GM18868 (cell line): ENCODE data around the gene ATXN1.
A peak's percentile ranks its signal among the peaks of the same experiment; 100 is the strongest.

ENCODE experiments used
- ATAC-seq: cut with Tn5 transposase; IDR thresholded peaks from one replicate; pipeline ENCODE4 v1.9.1; 2021; ENCODE audit warnings: mild to moderate bottlenecking, moderate library complexity; ENCODE audit not compliant: unreplicated experiment

ATXN1 gene

DNA sequence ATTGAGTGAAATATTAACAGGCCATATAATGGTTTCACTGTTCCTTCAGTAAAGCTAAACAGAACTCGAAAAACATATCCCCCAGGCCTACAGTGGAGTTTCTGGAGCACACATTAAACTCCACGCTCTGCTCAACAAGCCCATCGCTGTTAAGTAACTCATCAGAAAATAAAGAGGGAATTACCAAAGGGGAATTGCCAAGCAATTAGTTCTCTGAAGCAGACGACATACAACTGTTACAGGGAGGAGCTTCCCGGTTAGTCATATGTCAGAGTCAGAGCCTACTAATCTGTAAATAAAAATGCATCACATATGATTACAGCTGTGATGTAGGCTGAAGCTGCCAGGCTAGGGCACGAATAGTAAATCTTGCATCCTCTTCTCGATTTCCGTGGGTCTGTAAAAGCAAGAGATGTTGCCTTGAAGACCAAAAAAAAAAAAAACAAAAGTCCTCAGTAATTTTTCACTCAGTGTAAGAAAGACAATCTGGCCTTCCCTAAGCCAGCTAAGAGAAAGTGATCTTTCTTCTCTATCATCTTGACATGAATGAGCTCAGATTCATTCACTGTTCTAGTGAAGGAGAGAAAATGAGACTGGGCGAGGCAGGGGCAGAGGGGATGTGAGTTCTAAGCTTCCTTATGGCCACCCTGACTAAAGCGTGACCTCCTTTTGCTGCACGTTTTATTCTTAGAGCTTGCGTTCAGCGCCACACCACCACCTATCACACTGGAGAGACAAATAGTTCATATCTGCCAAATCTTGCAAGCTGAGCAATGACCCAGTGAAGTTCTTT lies 13.8 kb downstream of the ATXN1 start:
- peak; percentile 81 for ATAC-seq

DNA sequence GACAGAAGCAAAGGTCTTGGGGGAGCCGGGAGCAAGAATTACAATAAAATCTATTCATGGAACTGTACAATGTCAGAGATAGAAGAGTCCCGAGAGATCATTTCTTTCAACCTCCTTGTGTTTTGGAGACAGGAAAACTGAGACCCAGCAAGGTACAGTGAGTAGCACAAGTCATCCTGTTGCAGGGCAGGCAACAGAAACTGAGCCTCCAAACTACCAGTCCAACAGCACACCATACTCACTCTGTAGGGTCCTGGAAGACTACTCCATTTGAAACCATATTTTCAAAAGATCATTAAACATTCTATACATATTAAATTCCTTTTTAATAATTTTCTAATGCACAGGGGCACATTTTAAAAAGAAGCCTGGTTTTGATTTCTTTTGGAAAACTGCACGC lies 14.4 kb downstream of the ATXN1 start:
- no peak for ATAC-seq

DNA sequence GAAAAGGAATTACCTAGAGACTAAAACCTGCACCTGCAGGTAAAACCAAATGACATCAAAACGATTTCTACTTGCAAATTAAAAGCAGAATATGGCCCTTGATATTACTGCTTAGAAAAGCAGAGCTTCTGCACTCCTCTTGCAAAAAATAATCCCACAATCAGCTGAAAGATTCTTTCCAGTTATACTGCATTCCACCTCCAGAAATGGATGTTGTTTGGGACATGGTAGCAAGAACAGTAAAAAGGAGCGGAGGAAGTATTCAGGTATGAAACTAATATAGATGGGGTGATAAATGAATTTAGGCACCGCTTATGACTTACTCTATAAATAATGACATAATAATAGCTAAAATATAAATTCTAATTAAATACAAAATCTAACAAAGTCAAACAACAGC lies 14.9 kb downstream of the ATXN1 start:
- no peak for ATAC-seq

DNA sequence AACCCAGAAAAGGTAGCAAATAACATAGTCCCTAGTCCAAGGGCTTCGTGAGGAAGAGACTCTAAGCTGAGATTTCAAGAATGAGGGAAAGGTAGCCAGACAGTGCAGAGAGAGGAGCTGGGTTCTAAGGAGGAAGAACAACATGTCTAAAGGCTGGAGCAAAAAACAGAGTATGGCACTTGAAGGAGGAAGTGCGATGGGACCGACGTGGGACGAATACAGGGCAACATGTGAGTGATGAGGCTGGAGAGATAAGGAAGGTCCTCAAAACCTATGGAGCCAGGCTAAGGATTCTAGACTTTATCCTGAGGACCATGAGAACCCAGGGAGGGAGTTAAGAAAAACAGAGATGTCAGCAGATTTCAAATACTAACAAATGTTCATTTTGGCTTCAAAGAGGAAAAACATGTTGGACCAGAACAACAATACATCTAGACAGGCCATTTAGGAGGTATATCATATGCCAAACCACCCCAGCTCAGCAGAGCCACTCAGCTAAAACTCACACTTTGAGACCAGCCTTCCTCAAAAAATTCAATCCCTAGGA lies 17.5 kb downstream of the ATXN1 start:
- ATAC-seq, result no peak

DNA sequence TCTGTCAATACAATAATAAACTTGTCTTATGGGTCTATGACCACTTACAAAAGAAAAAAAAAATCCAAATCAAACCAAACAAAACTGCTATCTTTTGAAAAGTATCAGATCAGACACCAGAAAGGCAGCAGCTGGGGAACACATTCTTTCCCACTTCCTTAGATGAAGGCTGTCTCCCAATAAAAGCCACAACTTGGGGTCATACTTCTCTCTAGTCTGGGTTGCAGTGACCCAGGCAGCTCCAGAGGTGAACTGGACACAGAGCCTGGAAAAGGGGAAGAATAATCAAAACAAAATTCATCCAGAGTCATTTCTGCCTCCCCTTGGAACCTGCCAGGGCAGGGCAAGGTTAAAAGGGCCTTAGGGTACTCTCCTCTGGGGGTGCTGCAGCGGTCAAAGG lies 19.1 kb downstream of the ATXN1 start:
- no peak for ATAC-seq

DNA sequence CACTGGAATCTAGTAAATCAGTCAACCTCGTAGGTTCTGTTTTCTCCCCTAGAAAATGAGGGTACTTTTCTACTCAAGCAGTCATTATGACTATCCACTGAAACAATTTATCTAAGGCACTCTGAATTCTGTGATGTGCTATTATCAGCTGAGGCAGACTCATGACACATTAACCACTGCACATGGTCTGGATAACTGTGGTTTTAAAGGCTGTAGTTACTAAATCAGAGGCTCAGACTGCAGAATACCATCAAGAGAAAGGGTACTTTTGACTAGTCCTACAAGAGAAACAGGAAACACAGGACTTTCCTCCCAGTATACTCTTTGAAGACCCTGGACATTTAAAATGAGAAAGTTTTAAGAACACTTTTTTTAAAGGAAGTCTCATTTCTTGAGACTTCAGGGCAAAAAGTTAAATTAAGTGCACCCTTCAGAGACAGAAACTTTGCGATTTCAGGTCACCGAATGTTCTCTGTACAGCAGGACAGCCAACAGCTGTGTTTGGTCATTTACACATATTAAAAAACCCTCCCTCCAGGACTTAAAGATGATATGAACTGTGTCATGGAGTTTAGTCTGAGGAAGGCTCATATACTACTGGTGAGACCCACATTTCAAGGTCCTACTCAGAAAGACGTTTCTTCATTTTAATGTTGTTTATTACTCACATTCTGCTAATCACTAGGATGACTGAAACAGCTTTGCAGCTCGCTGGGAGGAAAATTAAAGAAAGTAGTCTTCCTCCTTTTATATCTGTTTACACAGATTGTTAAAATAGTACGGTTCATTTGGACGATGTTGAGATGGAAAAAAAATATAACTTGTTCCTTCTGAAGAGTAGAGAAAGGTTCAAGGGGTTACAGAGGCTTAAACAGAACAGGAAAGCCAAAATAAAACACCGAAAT lies 19.9 kb downstream of the ATXN1 start:
- ATAC-seq, result peak; percentile 84

DNA sequence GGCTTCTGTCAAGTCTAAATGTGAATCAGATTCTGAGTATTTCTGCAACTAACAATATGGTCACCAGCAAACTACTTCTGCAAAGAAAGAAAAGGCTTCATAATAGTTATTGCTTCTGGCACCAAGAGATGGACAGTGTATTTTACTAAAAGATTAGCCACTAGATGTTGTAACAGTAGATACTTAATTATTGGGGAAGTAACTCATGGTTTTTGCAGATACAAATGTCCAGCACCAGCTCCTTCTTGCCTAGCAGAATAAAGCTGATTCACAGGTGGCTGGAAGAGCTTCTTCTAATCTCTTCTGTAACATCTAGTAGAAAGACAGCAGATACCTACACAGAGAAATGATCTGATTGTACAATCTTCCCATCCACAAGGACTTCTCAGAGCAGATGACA lies 21.2 kb downstream of the ATXN1 start:
- no peak for ATAC-seq

DNA sequence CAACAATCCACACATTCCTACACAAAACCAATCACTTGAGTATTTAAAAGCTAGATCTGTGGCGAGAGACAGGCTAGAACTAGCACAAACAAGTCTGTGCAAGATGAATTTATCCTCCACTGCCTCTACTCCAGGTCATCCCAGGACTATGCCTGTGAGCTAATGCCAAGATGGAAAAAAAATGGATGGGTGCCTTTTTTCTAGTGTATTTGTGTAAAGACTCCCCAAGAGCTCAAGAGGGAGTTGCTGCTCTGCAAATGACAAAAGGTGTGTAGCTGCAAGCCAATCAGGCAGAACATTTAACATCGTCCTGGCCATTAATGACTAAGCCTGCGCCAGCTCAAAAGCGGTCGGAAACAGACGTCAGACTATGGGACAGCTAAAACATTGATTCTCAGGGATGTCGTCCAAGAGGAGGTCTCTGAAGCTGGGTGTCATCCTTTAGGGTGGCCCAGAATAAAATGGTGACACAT lies 21.9 kb downstream of the ATXN1 start:
- no peak for ATAC-seq

DNA sequence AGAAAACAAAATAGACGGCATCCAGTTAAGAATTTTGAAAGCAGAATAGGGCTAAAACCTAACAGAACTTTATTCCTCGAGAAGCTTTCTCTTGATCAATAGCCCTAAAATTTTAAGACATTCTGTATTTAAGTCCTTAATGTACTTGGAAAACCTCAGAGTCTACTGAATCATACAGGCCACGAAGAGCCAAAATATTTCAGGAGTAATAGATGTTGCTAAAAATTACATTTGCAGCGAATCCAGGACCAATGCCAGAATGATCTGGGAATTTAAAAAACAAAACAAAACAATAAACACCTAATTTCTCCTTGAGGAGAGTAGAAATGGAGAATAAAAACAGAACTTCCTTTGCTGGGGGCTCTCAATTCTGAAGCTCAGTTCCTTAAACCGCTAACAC lies 23.3 kb downstream of the ATXN1 start:
- ATAC-seq, result no peak

DNA sequence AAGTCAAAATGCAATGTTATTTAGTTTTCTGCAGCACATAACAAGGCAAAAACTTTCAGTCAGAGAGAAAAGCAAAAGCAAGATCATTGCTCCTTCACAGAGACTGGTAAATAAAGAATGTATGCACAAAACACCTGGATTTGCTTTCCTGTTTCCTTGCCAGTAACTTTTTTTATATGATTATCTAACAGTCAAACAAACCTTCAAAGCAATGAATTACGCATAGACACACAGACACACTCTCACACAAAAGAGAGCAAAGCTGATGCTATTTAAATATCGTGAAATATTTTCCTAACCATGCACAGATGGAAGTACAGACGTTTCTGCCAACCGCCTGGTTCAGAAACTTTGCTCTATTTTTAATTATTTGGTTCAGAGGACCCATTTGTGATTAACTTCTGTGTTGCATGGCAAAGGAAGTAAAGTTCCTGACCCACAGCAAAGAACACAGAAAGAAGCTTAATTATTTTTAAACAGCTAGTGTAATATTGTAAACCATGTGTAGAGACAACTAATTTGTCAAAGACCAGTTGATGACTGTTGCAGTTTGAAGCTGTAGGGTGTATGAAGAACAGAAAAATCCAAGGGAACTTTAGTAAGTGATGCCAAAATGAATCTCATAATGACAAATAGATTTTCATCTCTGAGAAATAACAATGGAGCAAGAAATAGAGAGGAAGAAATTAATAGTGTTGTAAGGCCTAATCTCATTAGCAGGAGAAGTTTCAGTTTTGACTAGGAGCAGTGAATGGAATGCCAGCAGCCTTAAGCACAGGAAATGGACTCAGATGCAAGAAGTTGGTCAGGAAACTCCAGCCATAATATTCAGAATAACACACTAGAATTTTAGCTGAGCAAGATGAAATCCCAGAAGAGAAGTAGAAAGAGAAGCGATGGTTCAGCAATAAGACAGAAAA lies 24.1 kb downstream of the ATXN1 start:
- ATAC-seq, result no peak

DNA sequence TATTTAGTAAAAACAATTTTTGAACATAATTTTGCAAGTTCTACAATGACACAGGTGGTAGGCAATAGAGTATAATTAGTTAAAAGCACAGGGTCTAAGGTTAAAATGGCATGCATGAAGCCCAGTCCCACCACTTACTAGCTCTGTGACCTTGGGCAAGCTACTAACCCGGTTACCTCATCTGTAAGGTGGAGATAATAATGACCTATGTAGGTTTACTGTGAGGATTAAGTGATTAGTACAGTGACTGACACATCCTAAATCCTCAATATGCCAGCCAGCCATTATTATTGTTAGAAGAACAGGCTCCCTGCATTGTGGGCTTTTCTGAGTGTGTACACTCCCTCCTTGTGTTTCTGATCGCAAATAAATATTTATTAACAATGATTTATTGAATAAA lies 26.2 kb downstream of the ATXN1 start:
- ATAC-seq, result no peak

DNA sequence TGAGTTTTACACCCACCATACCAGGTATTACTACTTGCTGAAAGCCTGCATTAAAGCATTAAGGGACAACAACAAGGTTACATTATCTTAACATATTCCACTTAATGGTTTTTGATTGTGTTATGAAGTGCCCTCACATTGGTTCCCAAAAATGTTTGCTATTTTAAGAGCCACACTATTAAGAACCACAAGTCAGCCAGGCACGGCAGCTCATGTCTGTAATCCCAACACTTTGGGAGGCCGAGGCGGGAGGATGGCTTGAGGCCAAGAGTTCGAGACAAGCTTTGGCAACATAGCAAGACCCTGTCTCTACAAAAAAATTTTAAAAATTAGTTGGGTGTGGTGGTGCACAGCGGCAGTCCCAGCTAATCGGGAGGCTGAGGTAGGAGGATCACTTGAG lies 28.2 kb downstream of the ATXN1 start:
- ATAC-seq, result no peak

DNA sequence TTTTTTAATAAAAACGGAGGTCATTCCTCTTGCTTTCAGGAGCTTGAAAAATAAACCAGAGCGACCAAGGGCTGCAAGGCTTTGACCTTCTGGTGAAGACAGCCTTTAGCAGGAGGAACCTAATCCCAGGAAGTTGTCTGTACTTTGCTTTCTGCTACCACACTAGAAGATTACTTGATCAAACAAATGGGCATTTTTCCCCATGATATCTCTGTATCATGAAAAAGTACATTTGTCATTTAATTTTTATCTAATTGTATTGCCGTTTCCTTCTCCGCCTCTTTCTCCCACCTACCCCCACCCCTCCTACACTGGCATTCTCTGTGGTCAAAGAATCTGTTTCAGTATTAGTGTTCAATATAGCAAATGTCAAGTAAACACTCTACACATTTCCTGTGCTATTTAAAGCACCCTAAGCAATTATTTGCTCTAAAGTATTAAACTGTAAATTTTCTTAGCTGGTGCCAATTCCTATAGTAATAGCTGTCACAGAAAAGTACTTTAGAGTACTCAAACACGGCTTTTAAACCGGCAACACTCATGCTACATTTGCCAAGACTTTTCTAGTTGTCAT lies 29.7 kb downstream of the ATXN1 start:
- peak; percentile 97 for ATAC-seq

DNA sequence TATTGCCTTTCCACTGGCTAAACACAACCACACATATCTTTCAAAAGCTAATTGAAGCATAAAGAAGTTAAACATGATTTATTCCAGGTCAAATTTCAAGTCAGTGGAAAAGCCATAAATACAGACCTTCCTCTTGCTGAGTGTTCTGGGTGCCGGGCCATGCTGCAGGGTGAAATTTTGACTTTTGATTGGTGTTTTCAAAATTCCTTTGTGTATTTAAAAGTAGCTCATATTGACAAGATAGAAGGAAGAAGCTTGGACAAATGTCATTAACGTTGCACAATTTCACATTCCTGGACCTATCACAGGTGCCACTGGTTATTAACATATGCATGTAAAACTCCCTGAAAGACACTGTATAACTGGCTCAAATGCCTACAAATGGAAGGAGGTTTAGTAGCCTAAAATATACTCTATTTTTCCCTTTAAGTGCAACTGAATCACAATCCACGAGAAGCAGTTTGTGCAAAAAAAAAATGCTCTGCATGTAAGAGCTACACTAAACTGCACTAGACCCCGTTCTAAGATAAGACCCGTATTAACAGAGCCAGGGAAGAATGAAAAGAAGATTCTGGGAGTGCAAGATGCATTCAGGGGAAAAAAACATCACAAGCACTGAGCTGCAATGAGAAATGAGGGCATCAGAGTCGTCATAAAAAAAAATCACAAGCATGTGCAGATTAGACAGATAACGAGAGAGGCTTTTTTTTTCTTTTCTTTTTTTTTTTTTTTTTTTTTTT lies 30.4 kb downstream of the ATXN1 start:
- no peak for ATAC-seq

DNA sequence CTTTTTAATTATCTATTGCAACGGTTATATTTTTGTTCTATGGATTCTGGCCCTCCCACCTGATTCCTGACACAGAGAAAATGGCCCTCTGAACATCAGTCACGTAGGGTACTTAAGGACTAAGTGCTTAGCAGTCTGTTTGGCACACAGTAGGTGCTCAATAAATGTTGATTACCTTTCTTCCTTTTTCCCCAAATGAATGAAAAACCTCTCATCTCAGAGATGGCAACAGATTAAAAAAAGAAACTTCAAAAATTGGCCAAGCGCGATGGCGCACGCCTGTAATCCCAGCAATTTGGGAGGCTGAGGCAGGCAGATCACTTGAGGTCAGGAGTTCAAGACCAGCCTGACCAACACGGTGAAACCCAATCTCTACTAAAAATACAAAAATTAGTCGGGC lies 31.5 kb downstream of the ATXN1 start:
- ATAC-seq, result no peak

DNA sequence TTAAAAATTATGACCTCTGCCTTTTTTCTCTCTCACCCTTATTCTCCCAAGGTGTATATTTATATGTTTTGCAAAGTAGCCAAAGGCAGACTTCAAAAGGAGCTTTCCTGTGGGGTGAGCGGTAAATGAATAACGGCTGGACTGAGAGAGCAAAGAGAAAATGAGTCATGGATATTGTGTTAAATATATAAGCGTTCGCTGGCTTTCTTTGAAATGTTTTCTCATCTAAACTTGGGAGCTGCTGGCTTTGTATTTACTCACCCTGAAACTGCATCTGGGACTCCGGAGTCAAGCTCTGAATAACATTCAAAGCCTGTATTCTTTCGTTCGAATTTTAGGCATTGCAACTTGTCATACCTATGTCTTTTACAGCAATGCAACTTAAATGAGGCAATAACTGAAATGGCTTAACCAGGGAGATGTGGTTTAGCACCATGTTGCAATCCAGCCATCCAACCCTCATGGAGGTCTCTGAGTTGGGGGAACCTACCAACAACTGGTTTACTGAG lies 32.0 kb downstream of the ATXN1 start:
- no peak for ATAC-seq

DNA sequence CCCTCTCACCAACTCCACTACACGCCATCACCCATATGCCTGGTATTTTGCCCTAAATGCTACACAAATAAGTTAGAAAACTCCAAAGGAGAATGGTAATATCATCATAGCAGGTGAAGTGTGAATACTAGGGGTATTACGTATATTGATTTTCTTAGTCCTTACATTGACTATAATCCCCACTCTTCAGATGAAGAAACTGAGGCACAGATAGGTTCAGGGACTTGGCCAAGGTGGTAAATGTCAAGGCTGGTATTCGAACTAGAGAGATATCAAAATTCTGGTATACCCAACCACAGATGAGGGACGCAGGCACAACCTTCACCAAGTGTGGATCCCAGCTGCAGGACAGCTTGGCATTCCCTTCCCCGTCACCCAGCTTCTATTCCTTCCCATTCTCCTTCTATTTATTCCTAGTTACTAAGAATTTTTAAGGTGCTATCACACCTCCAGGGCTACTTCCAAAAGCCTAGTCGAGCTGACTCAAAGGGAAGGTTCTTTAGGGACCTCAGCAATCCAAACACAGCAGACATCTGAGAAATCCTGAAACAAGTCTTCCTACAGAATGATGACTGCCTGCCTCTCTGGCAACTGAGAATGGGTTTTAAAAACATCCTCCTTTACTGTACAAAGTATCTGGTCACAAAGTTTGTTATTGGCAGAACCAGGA lies 32.6 kb downstream of the ATXN1 start:
- ATAC-seq, result no peak

DNA sequence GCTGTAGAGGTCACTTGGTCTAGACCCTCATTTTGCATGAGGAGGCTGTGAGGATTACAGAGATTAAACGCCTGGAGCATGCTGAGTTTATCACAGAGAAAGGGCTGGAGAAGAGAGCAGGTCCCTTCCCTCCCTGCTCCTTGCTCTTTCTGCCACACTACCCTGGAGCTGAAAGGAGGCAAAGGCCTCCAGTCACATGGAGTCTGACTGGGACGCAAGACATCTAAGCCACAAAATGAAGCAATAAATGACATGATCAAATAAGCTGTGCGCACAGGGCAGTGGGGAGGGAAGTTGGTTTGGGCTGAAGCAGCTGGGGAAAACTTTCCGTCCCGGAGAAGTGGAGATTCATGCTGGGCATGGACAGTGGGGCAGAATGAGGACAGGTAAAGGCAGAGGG lies 33.3 kb downstream of the ATXN1 start:
- no peak for ATAC-seq
